DMS53 treated with DMSO at 0.1 percent for 48 hours (cell line): ENCODE measurements around the gene UBE2K.
A peak's percentile ranks its signal among the peaks of the same experiment; 100 is the strongest.
"Not testable (repeated sequence)": the region's sequence is repeated elsewhere in the genome, so short reads cannot be mapped to it uniquely, and the experiment has no call there.

Experiments
- DNase-seq: peaks from one replicate; lab custom pipeline; 2025; ENCODE audit not compliant: unreplicated experiment; lab: John Stamatoyannopoulos, UW

The UBE2K gene

GRCh38 chr4:39697740-39698423 lies at the start of gene UBE2K:
TSS of gene UBE2K (plus strand) at chr4:39698136. CDS start at chr4:39698328, 192 bp downstream.
- DNase-seq: peak; percentile 85

GRCh38 chr4:39648213-39648612 lies 49.7 kb upstream of the UBE2K start:
- DNase-seq: no peak

GRCh38 chr4:39648827-39649558 lies 48.9 kb upstream of the UBE2K start:
- no peak for DNase-seq

- no peak for DNase-seq
Measured at GRCh38 chr4:39649639-39650265, 48.2 kb upstream of the UBE2K start.

- not testable (repeated sequence) for DNase-seq
Measured at GRCh38 chr4:39651586-39651985, 46.4 kb upstream of the UBE2K start.

- no peak for DNase-seq
Measured at GRCh38 chr4:39655211-39655610, 42.7 kb upstream of the UBE2K start.

GRCh38 chr4:39655876-39656275 lies 42.1 kb upstream of the UBE2K start:
- no peak for DNase-seq

GRCh38 chr4:39656638-39657037 lies 41.3 kb upstream of the UBE2K start:
- DNase-seq: not testable (repeated sequence)

GRCh38 chr4:39657465-39657864 lies 40.5 kb upstream of the UBE2K start:
- DNase-seq: no peak

GRCh38 chr4:39658756-39659155 lies 39.2 kb upstream of the UBE2K start:
- DNase-seq: no peak

GRCh38 chr4:39660045-39660444 lies 37.9 kb upstream of the UBE2K start:
- DNase-seq: no peak

- no peak for DNase-seq
Measured at GRCh38 chr4:39660757-39661156, 37.2 kb upstream of the UBE2K start.

GRCh38 chr4:39662683-39663082 lies 35.3 kb upstream of the UBE2K start:
- no peak for DNase-seq

GRCh38 chr4:39664828-39665731 lies 32.9 kb upstream of the UBE2K start:
- no peak for DNase-seq

GRCh38 chr4:39667706-39668105 lies 30.2 kb upstream of the UBE2K start:
- no peak for DNase-seq

GRCh38 chr4:39668887-39669286 lies 29.0 kb upstream of the UBE2K start:
- DNase-seq: no peak

GRCh38 chr4:39670296-39670695 lies 27.6 kb upstream of the UBE2K start:
- not testable (repeated sequence) for DNase-seq

GRCh38 chr4:39675681-39676080 lies 22.3 kb upstream of the UBE2K start:
- DNase-seq: not testable (repeated sequence)

GRCh38 chr4:39681003-39681402 lies 16.9 kb upstream of the UBE2K start:
- DNase-seq: not testable (repeated sequence)

GRCh38 chr4:39682138-39682537 lies 15.8 kb upstream of the UBE2K start:
- DNase-seq: no peak

GRCh38 chr4:39685990-39686389 lies 11.9 kb upstream of the UBE2K start:
- DNase-seq: no peak
